Activated CD4-positive, alpha-beta memory T cell treated with anti-CD3 and anti-CD28 coated beads, Interleukin-2, amount 10 ng/mL, durations not matched to agents 7 days and 5 days (primary cell): ENCODE results near the gene TAX1BP1. TPM values are rescaled to one million over a fixed set of nuclear protein-coding genes. Genes with fewer than 3 reads are reported as not detected.
"Not testable (repeated sequence)": the region's sequence is repeated elsewhere in the genome, so short reads cannot be mapped to it uniquely, and the experiment has no call there.

Experiments used
- CTCF ChIA-PET: fragments of 350-600 bp; sonication (Branson Sonifier 250); formaldehyde crosslinking; loops from one replicate; lab custom pipeline; 2021; ENCODE audit warnings: antibody characterized with exemption, inconsistent platforms; lab: Charles Lee
- POLR2A ChIA-PET: fragments of 350-600 bp; sonication (Branson Sonifier 250); formaldehyde crosslinking; loops from one replicate; lab custom pipeline; 2021; ENCODE audit warnings: antibody characterized with exemption; lab: Charles Lee
- DNase-seq: peaks from one replicate; pipeline ENCODE4 v3.0.0-alpha.2; 2020
- H3K27ac Mint-ChIP-seq: one replicate; pipeline ENCODE4 v1.8.0; 2021; ENCODE audit warnings: mild to moderate bottlenecking, mixed read lengths
- H3K27me3 Mint-ChIP-seq: one replicate; pipeline ENCODE4 v1.8.0; 2021; ENCODE audit warnings: mixed read lengths
- H3K36me3 Mint-ChIP-seq: one replicate; pipeline ENCODE4 v1.8.0; 2021; ENCODE audit warnings: low read depth, mixed read lengths
- H3K4me1 Mint-ChIP-seq: one replicate; pipeline ENCODE4 v1.8.0; 2021; ENCODE audit warnings: mixed read lengths
- H3K4me3 Mint-ChIP-seq: one replicate; pipeline ENCODE4 v1.8.0; 2021; ENCODE audit warnings: mild to moderate bottlenecking, mixed read lengths
- H3K9me3 Mint-ChIP-seq: one replicate; pipeline ENCODE4 v1.8.0; 2021; ENCODE audit warnings: mixed read lengths
- total RNA-seq, 2 experiments: library from RNA; stranded (reverse); gene quantifications; one replicate each; pipeline ENCODE4 v1.2.3, GENCODE V29; 2021

The TAX1BP1 gene
- total RNA-seq, 2 experiments from 2014 or later = 76.5 to 80.0 TPM

DNA sequence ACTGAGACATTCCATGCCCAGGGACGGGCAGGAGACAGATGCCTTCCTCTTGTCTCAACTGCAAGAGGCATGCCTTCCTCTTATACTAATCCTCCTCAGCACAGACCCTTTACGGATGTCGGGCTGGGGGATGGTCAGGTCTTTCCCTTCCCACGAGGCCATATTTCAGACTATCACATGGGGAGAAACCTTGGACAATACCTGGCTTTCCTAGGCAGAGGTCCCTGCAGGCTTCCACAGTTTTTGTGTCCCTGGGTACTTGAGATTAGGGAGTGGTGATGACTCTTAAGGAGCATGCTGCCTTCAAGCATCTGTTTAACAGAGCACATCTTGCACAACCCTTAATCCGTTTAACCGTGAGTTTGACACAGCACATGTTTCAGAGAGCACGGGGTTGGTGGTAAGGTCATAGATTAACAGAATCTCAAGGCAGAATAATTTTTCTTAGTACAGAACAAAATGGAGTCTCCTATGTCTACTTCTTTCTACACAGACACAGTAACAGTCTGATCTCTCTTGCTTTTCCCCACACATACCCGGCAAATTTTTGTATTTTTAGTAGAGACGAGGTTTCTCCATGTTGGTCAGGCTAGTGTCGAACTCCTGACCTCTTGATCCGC lies 2.2 kb downstream of the TAX1BP1 start:
- H3K27ac Mint-ChIP-seq, POLR2A ChIA-PET, H3K4me3 Mint-ChIP-seq, H3K9me3 Mint-ChIP-seq, H3K36me3 Mint-ChIP-seq, H3K27me3 Mint-ChIP-seq, DNase-seq: not testable (repeated sequence)
- CTCF ChIA-PET = interaction anchor here (1.0 kb wide), 1 partner anchor 10 kb away, joined by 3 read pairs; no protein-coding TSS in a partner anchor
- peaks cover 45% of the 10 kb centered on the region for H3K4me1 Mint-ChIP-seq

DNA sequence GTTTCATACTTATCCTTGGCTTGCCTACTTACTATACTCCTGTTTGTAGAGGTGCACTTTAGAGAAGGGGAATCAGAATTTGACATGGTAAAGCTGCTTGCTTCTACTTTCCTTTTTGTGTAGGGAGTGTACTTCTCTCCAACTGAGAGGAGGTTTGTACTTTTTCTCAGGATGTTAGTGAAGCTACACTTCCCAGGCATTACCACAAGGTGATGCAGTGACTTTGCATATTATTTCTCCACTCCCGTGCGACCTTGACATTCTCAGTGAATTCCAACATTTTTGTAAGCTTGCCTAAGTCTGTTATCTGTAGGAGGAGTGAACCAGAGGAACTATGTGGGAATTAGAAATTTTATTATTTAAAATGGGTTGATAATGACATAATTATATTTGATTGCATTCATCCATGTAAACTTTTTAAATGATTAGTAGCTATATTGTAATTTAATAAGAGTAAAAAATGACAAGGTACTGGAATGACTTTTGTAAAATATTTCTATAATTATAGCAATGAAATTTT lies 5.2 kb downstream of the TAX1BP1 start:
- Mint-ChIP-seq H3K27me3 (no peaks in the 10 kb centered on the region), H3K27ac (no peak overlapping the region), H3K9me3 (no peaks in the 10 kb centered on the region), H3K4me3 (no peak overlapping the region), H3K4me1 (peaks cover 39% of the 10 kb centered on the region), H3K36me3 (peaks cover 25% of the 10 kb centered on the region)
- ChIA-PET CTCF (interaction anchor here (1.1 to 2.0 kb wide), 5 partner anchors 10 to 83 kb away, joined by 3 to 15 read pairs (median 6); partner anchors contain the start of gene HIBADH), POLR2A (interaction anchor here (1.1 to 1.2 kb wide), 3 partner anchors 18 to 434 kb away, joined by 3 to 5 read pairs (median 3); partner anchors contain the start of gene HIBADH)
- DNase-seq = no peak

GRCh38 chr7:27746486-27746885 lies 6.5 kb downstream of the TAX1BP1 start:
- ChIA-PET CTCF (interaction anchor here (1.5 kb wide), 1 partner anchor 11 kb away, joined by 6 read pairs; no protein-coding TSS in a partner anchor), POLR2A (no interaction called here)
- H3K4me3 Mint-ChIP-seq = no peak overlapping the region
- no peaks in the 10 kb centered on the region for H3K9me3 Mint-ChIP-seq
- peaks cover 30% of the 10 kb centered on the region for H3K4me1 Mint-ChIP-seq
- no peak overlapping the region for H3K27ac Mint-ChIP-seq
- DNase-seq = no peak
- no peaks in the 10 kb centered on the region for H3K27me3 Mint-ChIP-seq
- peaks cover 27% of the 10 kb centered on the region for H3K36me3 Mint-ChIP-seq

GRCh38 chr7:27746978-27747377 lies 7.0 kb downstream of the TAX1BP1 start:
- POLR2A ChIA-PET = no interaction called here
- Mint-ChIP-seq H3K27me3 (no peaks in the 10 kb centered on the region), H3K27ac (no peak overlapping the region), H3K9me3 (no peaks in the 10 kb centered on the region), H3K4me3 (no peak overlapping the region), H3K36me3 (peaks cover 30% of the 10 kb centered on the region), H3K4me1 (peaks cover 27% of the 10 kb centered on the region)
- CTCF ChIA-PET = no interaction called here
- no peak for DNase-seq

DNA sequence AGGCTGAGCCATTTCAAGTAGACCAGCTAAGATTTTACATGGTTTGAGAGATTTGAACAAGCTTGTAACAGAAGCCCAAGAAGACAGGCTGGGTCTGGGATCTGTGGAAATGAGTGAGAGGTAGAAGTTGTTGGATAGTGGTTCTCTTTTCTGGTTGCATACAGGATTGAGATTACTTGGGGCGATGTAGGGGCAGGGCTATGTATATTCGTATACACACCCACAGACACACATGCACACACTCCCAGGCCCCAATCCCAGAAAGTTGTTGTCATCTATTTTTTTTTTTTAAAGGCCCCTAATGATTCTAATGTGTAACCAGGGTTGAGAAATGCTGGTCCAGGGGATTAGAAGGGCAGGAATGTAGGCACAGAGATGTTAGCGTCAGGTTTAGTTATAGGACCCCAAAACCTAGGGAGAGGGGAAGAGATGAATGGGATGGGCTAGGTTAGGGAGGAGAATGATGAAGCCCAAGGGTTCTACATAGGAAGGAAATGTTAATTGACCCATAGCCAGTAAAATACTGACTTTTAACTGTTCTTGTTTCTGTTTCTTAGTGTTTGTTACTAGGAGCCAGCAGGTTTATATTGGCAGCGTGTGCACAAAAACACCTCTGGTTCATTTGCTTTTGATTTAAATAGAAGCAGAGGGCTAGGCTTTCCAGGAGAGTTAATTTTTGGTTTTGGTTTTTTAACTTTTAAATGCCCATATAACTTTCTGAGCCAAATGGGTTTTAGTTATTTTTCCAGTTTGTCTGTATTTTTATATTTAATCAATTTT lies 7.8 kb downstream of the TAX1BP1 start:
- no peak overlapping the region for H3K27ac Mint-ChIP-seq
- peaks cover 21% of the 10 kb centered on the region for H3K4me1 Mint-ChIP-seq
- peaks cover 34% of the 10 kb centered on the region for H3K36me3 Mint-ChIP-seq
- no peaks in the 10 kb centered on the region for H3K27me3 Mint-ChIP-seq
- H3K9me3 Mint-ChIP-seq = no peaks in the 10 kb centered on the region
- POLR2A ChIA-PET = no interaction called here
- no peak overlapping the region for H3K4me3 Mint-ChIP-seq
- no peak for DNase-seq
- CTCF ChIA-PET = no interaction called here

DNA sequence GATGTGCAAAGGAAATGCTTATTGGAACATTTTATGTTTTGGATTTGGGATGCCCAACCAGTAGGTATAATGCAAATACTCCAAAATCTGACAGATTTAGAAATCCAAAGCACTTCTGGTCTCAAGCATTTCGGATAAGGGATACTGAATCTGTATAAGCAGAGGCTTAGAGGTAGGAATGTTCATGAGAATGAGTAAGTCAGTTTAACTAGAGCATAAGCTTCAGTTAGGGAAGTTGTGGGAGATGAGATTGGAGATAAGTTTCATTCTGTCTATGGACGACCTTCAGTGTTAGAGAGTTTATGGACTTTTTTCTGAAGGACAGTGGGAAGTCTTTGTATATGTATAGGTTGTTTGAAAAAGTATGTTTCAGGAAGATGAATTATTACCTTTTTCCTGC lies 10.4 kb downstream of the TAX1BP1 start:
- H3K27ac Mint-ChIP-seq = no peak overlapping the region
- DNase-seq = no peak
- no peaks in the 10 kb centered on the region for H3K27me3 Mint-ChIP-seq
- peaks cover 41% of the 10 kb centered on the region for H3K36me3 Mint-ChIP-seq
- H3K4me1 Mint-ChIP-seq = peaks cover 12% of the 10 kb centered on the region
- no peak overlapping the region for H3K4me3 Mint-ChIP-seq
- no peaks in the 10 kb centered on the region for H3K9me3 Mint-ChIP-seq
- CTCF ChIA-PET = no interaction called here
- POLR2A ChIA-PET = interaction anchor here (1.6 kb wide), 1 partner anchor 10 kb away, joined by 5 read pairs; no protein-coding TSS in a partner anchor

GRCh38 chr7:27751888-27752660 lies 12.1 kb downstream of the TAX1BP1 start:
- Mint-ChIP-seq H3K27ac (no peak overlapping the region), H3K27me3 (no peaks in the 10 kb centered on the region), H3K9me3 (no peaks in the 10 kb centered on the region), H3K36me3 (peaks cover 52% of the 10 kb centered on the region), H3K4me3 (no peak overlapping the region), H3K4me1 (peaks cover 8% of the 10 kb centered on the region)
- POLR2A ChIA-PET = interaction anchor here (0.9 kb wide), 1 partner anchor 12 kb away, joined by 3 read pairs; the partner anchor contains the start of gene TAX1BP1
- CTCF ChIA-PET = interaction anchor here (1.1 kb wide), 1 partner anchor 9 kb away, joined by 3 read pairs; no protein-coding TSS in a partner anchor
- DNase-seq = no peak

DNA sequence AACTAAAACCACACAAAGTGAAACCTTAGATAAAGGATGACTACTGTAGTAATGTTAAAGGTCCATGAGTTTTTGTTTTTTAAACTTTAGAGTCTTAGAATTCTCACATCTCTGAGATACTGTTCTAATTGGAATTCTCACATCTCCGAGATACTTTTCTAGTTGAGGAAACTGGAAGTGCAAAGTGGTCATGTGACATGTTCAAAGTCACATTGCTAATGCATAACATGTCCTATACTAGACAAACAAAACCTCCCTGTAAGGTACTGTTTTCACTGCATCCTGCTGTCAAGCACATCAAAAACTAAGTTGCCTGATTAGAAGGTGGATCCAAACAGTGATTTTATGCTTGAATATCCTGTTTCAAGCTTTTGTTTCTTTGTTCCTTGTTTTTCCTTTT lies 13.9 kb downstream of the TAX1BP1 start:
- Mint-ChIP-seq H3K27me3 (no peaks in the 10 kb centered on the region), H3K9me3 (no peaks in the 10 kb centered on the region), H3K36me3 (peaks cover 56% of the 10 kb centered on the region), H3K4me3 (no peak overlapping the region), H3K27ac (no peak overlapping the region), H3K4me1 (peaks cover 7% of the 10 kb centered on the region)
- ChIA-PET POLR2A (no interaction called here), CTCF (no interaction called here)
- DNase-seq = no peak

- CTCF ChIA-PET = no interaction called here
- peaks cover 3% of the 10 kb centered on the region for H3K4me1 Mint-ChIP-seq
- POLR2A ChIA-PET = no interaction called here
- H3K27ac Mint-ChIP-seq = no peak overlapping the region
- H3K36me3 Mint-ChIP-seq = peaks cover 45% of the 10 kb centered on the region
- H3K9me3 Mint-ChIP-seq = no peaks in the 10 kb centered on the region
- H3K4me3 Mint-ChIP-seq = no peak overlapping the region
- H3K27me3 Mint-ChIP-seq = no peaks in the 10 kb centered on the region
- DNase-seq = no peak
Measured at GRCh38 chr7:27756298-27756697, 16.3 kb downstream of the TAX1BP1 start.

DNA sequence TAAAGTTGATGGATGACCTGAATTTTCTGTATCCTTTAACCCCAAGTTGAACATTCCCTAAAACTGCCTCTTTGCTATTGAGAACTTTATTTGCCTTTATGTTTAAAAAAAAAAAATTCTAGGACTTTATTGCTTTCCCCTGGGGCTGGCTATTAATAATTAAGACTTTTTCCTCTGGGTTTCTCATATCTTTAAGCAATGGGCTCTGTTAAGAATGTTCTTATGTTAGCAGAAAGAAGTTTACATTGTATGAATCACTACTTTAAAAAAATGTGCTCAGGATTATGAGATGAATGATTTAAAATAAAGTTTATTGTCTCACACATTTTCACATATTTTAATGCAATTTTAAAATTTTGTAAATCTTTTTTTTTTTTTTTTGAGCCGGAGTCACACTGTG lies 19.5 kb downstream of the TAX1BP1 start:
- Mint-ChIP-seq H3K4me3 (no peak overlapping the region), H3K27ac (no peak overlapping the region), H3K4me1 (peaks cover 3% of the 10 kb centered on the region), H3K9me3 (no peaks in the 10 kb centered on the region), H3K27me3 (no peaks in the 10 kb centered on the region), H3K36me3 (peaks cover 42% of the 10 kb centered on the region)
- ChIA-PET POLR2A (no interaction called here), CTCF (no interaction called here)
- no peak for DNase-seq

- POLR2A ChIA-PET = no interaction called here
- H3K4me3 Mint-ChIP-seq = no peak overlapping the region
- no peaks in the 10 kb centered on the region for H3K9me3 Mint-ChIP-seq
- H3K27me3 Mint-ChIP-seq = no peaks in the 10 kb centered on the region
- H3K27ac Mint-ChIP-seq = no peak overlapping the region
- H3K4me1 Mint-ChIP-seq = no peaks in the 10 kb centered on the region
- no peak for DNase-seq
- H3K36me3 Mint-ChIP-seq = peaks cover 36% of the 10 kb centered on the region
- CTCF ChIA-PET = no interaction called here
Measured at GRCh38 chr7:27762062-27762461, 22.1 kb downstream of the TAX1BP1 start.

DNA sequence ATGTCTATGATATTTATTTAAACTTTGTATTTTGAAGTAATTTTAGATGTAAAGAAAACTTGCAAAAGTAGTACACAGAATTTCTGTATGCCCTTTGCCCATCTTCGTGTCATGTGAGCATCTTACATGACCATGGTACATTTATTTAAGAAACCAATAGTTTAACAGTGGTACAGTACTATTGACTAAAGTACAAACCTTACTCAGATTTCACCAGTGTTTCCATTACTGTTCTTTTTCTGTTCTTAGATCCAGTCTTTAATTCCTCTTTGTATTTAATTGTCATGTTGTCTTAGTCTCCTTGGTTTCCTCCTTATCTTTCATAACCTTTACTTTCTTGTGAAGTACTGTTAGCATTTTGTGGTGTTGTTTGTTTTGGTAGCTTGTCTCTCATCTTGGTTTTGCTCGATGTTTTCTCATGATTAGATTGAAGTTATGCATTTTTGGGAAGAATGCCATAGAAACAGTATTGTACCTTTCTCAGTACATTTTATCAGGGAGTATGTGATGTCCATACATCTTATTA lies 24.1 kb downstream of the TAX1BP1 start:
- peaks cover 26% of the 10 kb centered on the region for H3K36me3 Mint-ChIP-seq
- ChIA-PET CTCF (interaction anchor here (0.7 to 1.6 kb wide), 3 partner anchors 19 to 256 kb away, joined by 3 to 4 read pairs (median 3); no protein-coding TSS in a partner anchor), POLR2A (interaction anchor here (1.5 to 1.7 kb wide), 2 partner anchors 19 to 23 kb away, joined by 3 to 4 read pairs; partner anchors contain the start of gene TAX1BP1)
- no peaks in the 10 kb centered on the region for H3K4me1 Mint-ChIP-seq
- no peak overlapping the region for H3K4me3 Mint-ChIP-seq
- no peak for DNase-seq
- H3K27me3 Mint-ChIP-seq = no peaks in the 10 kb centered on the region
- H3K9me3 Mint-ChIP-seq = no peaks in the 10 kb centered on the region
- no peak overlapping the region for H3K27ac Mint-ChIP-seq
